DMS 273 treated with DMSO at 0.1 percent for 48 hours (cell line): ENCODE measurements around the gene POLE.

Experiments
- DNase-seq: peaks from one replicate; lab custom pipeline; 2025; lab: John Stamatoyannopoulos, UW

Gene POLE

GRCh38 chr12:132632521-132633228, 54.5 kb downstream of the POLE start:
- DNase-seq, result no peak

- no peak for DNase-seq
These were observed 55.5 kb downstream of the POLE start for GRCh38 chr12:132631666-132632065.

DNA sequence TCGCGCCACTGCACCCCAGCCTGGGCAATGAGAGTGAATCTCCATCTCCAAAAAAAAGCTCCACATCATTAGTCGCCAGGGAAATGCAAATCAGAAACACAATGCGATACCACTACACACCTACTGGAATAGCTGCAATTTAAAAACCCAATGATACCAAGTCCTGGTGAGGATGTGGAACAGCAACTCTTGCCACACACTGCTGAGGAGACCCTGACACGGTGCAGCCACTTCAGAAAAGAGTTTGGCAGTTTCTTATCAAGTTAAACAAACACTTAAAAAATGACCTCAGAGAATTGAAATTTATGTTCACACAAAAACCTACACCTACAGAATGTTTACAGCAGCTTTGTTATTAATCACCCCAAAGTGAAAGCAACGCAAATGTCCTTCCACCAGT, 56.5 kb downstream of the POLE start:
- no peak for DNase-seq

DNA sequence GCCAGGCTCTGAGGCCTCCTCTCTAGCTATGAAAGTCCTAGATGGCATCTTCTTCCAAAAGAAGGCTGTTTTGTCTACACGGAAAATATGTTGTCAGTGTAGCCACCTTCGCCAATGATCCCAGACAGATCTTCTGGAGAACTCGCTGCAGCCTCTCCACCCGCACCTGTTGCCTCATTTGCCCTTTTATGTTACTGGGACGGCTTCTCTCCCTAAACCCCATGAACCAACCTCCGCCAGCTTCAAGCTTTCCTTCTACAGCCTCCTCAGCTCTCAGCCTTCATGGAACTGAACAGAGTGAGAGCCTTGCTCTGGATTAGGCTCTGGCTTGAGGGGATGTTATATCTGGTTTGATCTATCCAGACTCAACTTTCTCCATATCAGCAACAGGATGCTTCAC, 57.8 kb downstream of the POLE start:
- DNase-seq, result no peak

DNA sequence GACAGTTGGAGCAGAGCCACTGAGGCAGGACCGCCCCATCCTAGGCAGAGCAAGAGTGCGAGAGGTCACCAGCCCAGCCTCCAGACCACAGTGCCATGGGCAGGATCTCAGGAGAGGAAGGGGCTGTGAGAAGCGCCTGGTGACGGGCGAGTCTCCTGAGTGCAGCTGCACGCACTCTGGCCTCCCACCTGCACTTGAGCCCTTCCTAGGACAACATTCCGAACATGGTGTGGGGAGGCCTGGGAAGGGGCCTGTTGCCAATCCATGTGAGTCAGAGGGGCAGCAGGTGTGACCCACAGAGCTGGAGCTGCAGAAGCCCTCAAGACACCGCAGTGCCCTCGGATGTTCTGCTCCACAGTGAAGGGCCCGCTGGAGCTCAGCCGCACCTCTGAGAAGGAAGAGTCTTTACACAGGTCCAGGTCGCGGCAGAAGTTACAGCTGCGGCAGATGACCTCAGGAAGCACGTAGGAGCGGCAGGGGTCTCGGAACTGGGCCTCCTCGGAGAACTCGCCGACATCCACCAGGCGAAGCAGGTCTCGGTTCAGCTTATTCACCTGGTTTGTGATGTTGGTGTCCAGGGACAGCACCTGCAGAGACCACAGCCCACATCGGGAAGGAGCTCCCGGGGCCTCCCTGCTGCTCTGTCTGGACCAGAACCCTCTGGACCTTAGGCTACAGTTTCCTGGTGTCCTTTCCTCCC, 61.3 kb downstream of the POLE start:
- no peak for DNase-seq

DNA sequence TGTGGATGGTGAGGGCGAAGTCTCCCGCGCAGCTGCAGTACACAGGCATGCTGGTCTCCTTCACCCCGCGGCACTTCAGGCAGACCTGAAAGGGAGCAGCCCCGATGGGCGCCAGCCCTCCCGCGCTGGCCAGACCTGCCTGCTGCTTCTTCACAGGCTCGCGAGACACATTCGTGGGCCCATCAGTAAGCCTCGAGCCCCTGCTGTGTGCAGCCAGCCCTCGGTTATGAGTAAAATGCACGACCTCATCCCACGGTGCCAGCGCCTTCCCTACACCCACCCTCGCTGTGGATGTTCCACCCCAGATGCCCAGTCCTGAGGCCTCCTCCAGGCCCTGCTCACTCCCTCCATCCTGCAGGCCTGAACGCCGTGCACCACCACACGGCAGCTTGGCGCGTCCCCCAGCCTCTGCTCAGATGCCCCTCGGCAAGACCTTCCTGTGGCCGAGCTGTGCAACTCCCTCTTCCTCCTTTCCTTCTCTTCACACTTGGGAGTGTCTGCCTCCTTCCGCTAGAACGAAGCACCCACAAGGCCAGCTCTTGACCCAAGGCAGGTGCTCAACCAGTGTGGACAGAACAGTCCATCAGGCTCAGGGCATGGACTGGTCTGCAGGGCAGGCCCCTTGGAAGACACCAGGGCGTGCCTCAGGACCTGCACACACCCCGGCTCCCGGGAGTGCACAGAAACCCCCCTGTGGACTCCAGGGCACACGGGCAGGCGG, 62.1 kb downstream of the POLE start:
- no peak for DNase-seq

DNA sequence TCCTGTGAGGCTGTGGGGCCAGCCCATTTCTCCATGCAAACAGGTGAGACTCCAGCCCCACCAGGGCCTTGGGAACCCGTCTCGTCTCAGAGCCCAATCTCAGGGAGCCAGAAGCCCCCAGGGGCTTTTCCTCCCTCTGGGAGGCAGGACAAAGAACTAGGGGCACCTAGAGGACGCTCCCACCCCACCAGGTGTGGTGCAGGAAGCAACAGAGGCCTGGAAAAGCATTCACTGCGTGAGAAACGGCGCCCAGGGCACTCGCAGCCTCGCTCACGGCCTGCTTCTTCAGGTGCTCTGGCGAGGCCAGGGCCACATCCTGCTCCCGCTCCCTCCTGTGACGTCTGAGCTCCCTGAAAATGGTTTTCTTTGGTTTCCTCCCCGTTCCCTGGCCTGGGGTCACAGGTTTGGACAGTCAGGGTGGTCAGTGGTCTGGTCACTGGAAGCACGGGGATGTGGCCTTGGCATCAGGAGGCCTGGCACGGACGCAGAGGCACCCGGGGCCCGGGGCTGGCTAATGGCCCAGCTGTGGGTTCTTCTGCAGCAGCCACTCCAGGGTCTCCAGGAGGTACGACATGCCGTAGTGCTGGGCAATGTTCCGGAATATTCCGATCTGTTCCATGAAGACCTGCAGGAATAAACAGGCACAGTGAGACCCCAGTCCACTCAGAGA, 62.8 kb downstream of the POLE start:
- DNase-seq, result no peak

- DNase-seq, result no peak
These were observed 63.9 kb downstream of the POLE start for GRCh38 chr12:132623072-132623869.

GRCh38 chr12:132622437-132623071, 64.6 kb downstream of the POLE start:
- no peak for DNase-seq

DNA sequence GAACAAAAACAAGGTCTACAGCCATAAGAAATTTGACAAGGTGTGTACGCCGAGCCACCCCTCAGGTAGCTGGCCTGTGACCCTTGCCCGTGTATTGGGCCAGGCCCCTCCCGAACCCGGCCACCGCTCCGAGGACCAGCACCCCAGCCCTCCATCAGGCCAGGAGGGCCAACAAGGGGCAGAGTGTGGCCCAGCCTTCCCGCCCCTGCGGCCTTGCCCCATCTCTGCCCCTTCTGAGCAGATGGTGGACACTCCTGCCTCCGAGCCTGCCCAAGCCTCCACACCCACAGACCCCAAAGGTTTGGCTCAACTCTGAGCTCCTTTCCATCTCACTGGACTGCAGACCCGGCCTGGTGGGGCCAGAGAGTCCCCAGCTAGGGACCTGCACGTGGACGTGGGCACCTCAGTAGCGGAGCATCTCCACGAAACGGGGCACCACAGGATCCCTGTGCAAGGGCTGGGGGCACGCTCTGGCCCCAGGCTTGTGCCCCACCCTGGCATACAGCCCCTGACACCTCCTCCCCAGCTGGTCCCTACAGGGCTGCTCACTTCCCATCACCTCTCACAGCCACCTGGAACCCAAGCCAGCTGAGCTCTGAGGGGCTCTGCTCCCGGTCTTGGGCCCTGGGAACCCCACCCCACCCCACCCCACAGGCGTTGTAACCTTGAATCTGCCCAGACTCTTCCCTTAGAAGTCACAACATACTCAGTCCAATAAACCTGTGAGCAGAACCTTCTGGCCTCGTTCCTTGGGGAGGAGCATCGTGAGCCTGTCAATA, 65.3 kb downstream of the POLE start:
- DNase-seq, result no peak

- no peak for DNase-seq
These were observed 66.1 kb downstream of the POLE start for GRCh38 chr12:132620899-132621656.

- DNase-seq, result no peak
These were observed 66.8 kb downstream of the POLE start for GRCh38 chr12:132620113-132620898.

DNA sequence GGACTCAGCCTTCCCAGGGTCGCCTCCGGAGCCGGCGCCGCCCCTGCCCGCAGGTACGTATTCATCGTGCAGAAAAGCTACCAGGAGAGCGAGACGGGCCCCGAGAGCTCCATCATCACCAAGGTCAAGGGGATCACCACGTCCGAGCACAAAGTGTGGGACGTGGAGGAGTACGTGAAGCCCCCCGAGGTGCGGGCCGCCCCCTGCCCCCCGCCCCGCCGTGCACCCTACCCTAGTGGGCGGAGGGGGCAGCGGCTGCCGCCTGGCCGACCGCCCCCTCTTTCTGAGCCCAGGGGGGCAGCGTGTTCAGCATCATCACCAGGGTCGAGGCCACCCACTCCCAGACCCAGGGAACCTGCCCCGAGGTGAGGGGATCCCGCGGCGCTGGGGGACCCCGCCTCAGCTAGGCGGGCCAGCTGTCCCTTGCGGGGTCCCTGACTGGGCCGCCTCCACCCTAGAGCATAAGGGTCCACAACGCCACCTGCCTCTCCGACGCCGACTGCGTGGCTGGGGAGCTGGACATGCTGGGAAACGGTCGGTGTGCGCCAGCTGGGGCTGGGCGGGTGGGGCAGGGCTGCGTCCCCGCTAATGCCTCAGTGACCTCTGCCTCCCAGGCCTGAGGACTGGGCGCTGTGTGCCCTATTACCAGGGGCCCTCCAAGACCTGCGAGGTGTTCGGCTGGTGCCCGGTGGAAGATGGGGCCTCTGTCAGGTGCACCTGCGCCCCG, 67.6 kb downstream of the POLE start:
- no peak for DNase-seq

GRCh38 chr12:132619071-132619385, 68.1 kb downstream of the POLE start:
- DNase-seq, result no peak

GRCh38 chr12:132618683-132619043, 68.5 kb downstream of the POLE start, which contains the start of gene P2RX2:
P2RX2 (plus strand) TSS chr12:132618776; CDS start chr12:132618817, 41 bp downstream.
- no peak for DNase-seq

DNA sequence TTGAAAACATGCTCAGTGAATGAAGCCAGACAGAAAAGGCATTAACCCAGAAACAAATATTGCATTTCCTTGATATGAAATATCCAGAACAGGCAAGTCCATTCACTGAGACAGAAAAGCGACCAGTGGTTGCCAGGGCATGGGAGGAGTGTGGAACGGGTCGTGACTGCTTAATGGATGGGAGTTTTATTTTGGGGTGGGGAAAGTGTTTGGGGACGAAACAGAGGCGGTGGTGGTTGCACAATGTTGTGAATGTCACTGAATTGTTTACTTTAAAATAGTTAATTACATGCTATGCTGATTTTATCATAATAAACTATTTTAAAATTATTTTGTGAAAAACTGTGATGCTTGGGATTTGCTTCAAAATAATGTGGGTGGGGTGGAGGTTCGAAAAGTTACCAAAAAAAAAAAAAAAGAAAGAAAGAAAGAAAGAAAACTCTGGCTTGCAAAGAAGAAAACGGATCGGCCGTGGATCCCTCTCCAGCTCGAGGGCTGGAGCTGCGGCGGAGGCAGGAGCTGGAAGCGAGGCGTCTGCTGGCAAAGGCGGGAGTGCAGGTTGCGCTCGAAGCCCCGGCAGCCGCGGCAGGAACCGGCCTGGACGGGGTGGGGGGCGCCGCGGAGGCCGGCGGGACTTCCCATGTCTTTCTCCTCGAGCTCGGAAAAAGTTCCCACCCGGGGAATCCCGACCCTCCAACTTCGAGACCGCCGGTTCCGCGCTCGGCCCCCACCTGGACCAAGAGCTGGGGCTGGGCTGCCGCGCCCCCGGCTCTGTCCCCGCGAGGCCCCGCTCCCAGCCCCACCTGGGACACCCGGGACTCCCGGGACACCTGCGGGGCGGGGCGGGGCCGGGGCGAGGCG, 69.1 kb downstream of the POLE start:
- no peak for DNase-seq

GRCh38 chr12:132617135-132617701, 69.9 kb downstream of the POLE start:
- no peak for DNase-seq
